NCI-H226 (cell line): Measurements from ENCODE around the gene LOXL1.

Experiments
- DNase-seq: peaks from one replicate; pipeline ENCODE4 v3.0.0-alpha.2; 2015

The LOXL1 gene

GRCh38 chr15:73899197-73900094 lies 26.8 kb upstream of the LOXL1 start:
- no peak for DNase-seq

- peak; percentile 39 for DNase-seq
These were observed 26.1 kb upstream of the LOXL1 start for GRCh38 chr15:73900095-73900712.

- no peak for DNase-seq
These were observed 25.0 kb upstream of the LOXL1 start for GRCh38 chr15:73901126-73901810.

- no peak for DNase-seq
These were observed 23.9 kb upstream of the LOXL1 start for GRCh38 chr15:73902121-73903020.

- no peak for DNase-seq
These were observed 22.0 kb upstream of the LOXL1 start for GRCh38 chr15:73904026-73904815.

GRCh38 chr15:73905225-73905827 lies 20.9 kb upstream of the LOXL1 start:
- DNase-seq = no peak

- peak; percentile 34 for DNase-seq
These were observed 19.8 kb upstream of the LOXL1 start for GRCh38 chr15:73906346-73907034.

- no peak for DNase-seq
These were observed 19.2 kb upstream of the LOXL1 start for GRCh38 chr15:73907035-73907408.

GRCh38 chr15:73908030-73908821 lies 18.0 kb upstream of the LOXL1 start:
- peak; percentile 39 for DNase-seq

GRCh38 chr15:73908822-73909122 lies 17.5 kb upstream of the LOXL1 start:
- DNase-seq = no peak

- no peak for DNase-seq
These were observed 16.6 kb upstream of the LOXL1 start for GRCh38 chr15:73909651-73910050.

GRCh38 chr15:73910522-73911303 lies 15.5 kb upstream of the LOXL1 start:
- DNase-seq = no peak

- no peak for DNase-seq
These were observed 14.1 kb upstream of the LOXL1 start for GRCh38 chr15:73912030-73912596.

GRCh38 chr15:73914145-73914544 lies 12.1 kb upstream of the LOXL1 start:
- DNase-seq = no peak

GRCh38 chr15:73915082-73915481 lies 11.2 kb upstream of the LOXL1 start:
- no peak for DNase-seq

GRCh38 chr15:73918784-73919183 lies 7.5 kb upstream of the LOXL1 start:
- DNase-seq = no peak

GRCh38 chr15:73919706-73920105 lies 6.6 kb upstream of the LOXL1 start:
- no peak for DNase-seq

- DNase-seq = no peak
These were observed 4.9 kb upstream of the LOXL1 start for GRCh38 chr15:73921254-73921925.
